PC-9 (cell line): Measurements from ENCODE around the gene THBS1. TPM values are rescaled to one million over a fixed set of nuclear protein-coding genes. Genes with fewer than 3 reads are reported as not detected.

Experiments
- BruUV-seq: library from RNA; stranded (reverse); fragments of 400-500 nt; replicated peaks from 2 replicates; lab custom pipeline; 2021; lab: Mats Ljungman, UMichigan
- CTCF ChIA-PET: fragments of 300-600 bp; sonication (Branson Sonifier 250); formaldehyde crosslinking; loops from one replicate; lab custom pipeline; 2022; ENCODE audit warnings: antibody characterized with exemption; lab: Charles Lee
- POLR2A ChIA-PET: fragments of 300-600 bp; sonication (Branson Sonifier 250); formaldehyde crosslinking; loops from one replicate; lab custom pipeline; 2022; ENCODE audit warnings: antibody characterized with exemption; ENCODE audit not compliant: unreplicated experiment; lab: Charles Lee
- DNase-seq, 2 experiments: peaks; one replicate each; pipeline versions ENCODE4 v3.0.0 to v3.0.0-alpha.2; 2015 to 2022; ENCODE audit warnings: mixed read lengths in 1 of 2
- H2AFZ ChIP-seq: fragments of 200-600 bp; sonication (generic); 2 replicates; pipeline ENCODE4 v1.8.1; 2017; ENCODE audit warnings: antibody characterized with exemption
- H3F3A ChIP-seq: fragments of 200-600 bp; sonication (generic); 2 replicates; pipeline ENCODE4 v1.8.1; 2017; ENCODE audit warnings: antibody characterized with exemption, mild to moderate bottlenecking, low read depth; ENCODE audit not compliant: insufficient read depth
- H3K27ac ChIP-seq: fragments of 200-600 bp; sonication (generic); 2 replicates; pipeline ENCODE4 v1.6.1; 2016; ENCODE audit warnings: mixed run types
- H3K27me3 ChIP-seq: fragments of 200-600 bp; sonication (generic); 2 replicates; pipeline ENCODE4 v1.6.1; 2016; ENCODE audit warnings: low read depth, mixed run types; ENCODE audit not compliant: insufficient read depth
- H3K36me3 ChIP-seq: fragments of 200-600 bp; sonication (generic); 2 replicates; pipeline ENCODE4 v1.6.1; 2016; ENCODE audit warnings: low read depth, mixed run types
- H3K4me1 ChIP-seq: fragments of 200-600 bp; sonication (generic); replicated peaks from 2 replicates; pipeline ENCODE4 v1.6.1; 2016; ENCODE audit warnings: mixed run types; ENCODE audit not compliant: insufficient read depth
- H3K4me2 ChIP-seq: fragments of 200-600 bp; sonication (generic); 2 replicates; pipeline ENCODE4 v1.6.1; 2017; ENCODE audit warnings: mixed run types
- H3K4me3 ChIP-seq: fragments of 200-600 bp; sonication (generic); 2 replicates; pipeline ENCODE4 v1.6.1; 2016; ENCODE audit warnings: mixed run types
- H3K79me2 ChIP-seq: fragments of 200-600 bp; sonication (generic); 2 replicates; pipeline ENCODE4 v1.6.1; 2017; ENCODE audit warnings: low read depth, mixed run types
- H3K9me2 ChIP-seq: fragments of 200-600 bp; sonication (generic); 2 replicates; pipeline ENCODE4 v1.8.1; 2017; ENCODE audit warnings: mild to moderate bottlenecking; ENCODE audit not compliant: insufficient read depth
- H3K9me3 ChIP-seq: fragments of 200-600 bp; sonication (generic); 2 replicates; pipeline ENCODE4 v1.8.1; 2016; ENCODE audit warnings: low read depth; ENCODE audit not compliant: insufficient read depth
- H4K20me1 ChIP-seq: fragments of 200-600 bp; sonication (generic); 2 replicates; pipeline ENCODE4 v1.8.1; 2017; ENCODE audit not compliant: insufficient read depth
- CTCF ChIP-seq: fragments of 200-600 bp; sonication (generic); conservative IDR thresholded peaks from 2 replicates; pipeline ENCODE4 v1.6.1; 2017; ENCODE audit warnings: mixed run types, antibody characterized with exemption, mild to moderate bottlenecking, moderate library complexity
- EZH2 ChIP-seq: fragments of 200-600 bp; sonication (generic); IDR thresholded peaks from 2 replicates; pipeline ENCODE4 v1.8.0; 2017; ENCODE audit warnings: antibody characterized with exemption, low read depth
- intact Hi-C: fragments of 100-400 bp; cut with micrococcal nuclease; formaldehyde crosslinking; loops from one replicate; pipeline ENCODE4 v1.10.0; 2022; ENCODE audit not compliant: unreplicated experiment
- total RNA-seq: library from RNA; stranded (reverse); gene quantifications from 2 replicates; pipeline ENCODE4 v1.2.3, GENCODE V29; 2021

The THBS1 gene
- total RNA-seq, 1 experiment from 2014 or later = 406 TPM

DNA sequence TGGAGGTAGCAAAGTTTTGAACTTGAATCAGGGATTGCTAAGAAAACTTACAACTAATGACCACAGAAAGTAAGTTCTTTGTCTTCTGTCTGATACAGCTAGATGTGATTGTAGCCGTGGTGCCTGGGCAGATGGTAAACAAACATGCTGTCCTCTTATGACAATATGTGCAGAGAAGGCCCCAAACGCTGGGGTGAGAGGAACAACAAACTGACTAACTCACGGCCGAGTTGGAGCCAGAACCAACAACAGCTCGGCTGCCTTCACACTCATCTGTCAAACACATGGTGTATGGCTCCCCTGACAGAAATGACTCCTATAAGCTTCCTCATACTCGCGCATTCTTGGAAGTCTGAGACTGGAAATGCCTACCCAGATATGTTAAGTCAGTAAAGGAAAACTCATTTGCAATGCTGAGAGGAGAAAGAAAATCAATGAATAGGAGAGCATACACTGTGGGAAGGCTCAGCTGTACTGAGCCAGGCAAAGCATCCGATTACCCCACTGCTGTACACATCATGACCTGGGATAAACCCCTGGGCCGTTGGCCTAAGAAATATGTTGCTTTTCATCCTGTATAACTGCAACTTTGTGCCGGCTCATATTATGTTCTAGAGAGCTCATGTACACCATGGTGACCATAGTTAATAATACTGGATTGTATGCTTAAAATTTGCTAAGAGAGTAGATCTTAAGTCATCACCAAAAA is 5.7 kb downstream of the THBS1 start:
- Histone ChIP-seq H3K9me3 (no peaks in the 10 kb centered on the region), H3K36me3 (peaks cover 24% of the 10 kb centered on the region), H3K4me1 (peaks cover 11% of the 10 kb centered on the region; the same call in 1 of the 2 replicates), H3F3A (no peaks in the 10 kb centered on the region; the same call in 1 of the 2 replicates), H4K20me1 (no peaks in the 10 kb centered on the region; the same call in 1 of the 2 replicates), H2AFZ (no peak overlapping the region), H3K4me3 (no peak overlapping the region), H3K4me2 (no peak overlapping the region), H3K27me3 (no peaks in the 10 kb centered on the region), H3K79me2 (peaks cover 16% of the 10 kb centered on the region), H3K9me2 (no peaks in the 10 kb centered on the region), H3K27ac (no peak overlapping the region)
- DNase-seq = no peak
- BruUV-seq = no TSS peak
- TF ChIP-seq CTCF = no peak
- TF ChIP-seq EZH2 = no peak
- ChIA-PET CTCF (no interaction called here), POLR2A (interaction anchor here (0.5 to 0.8 kb wide), 6 partner anchors 55 to 456 kb away, joined by 3 to 10 read pairs (median 6); no protein-coding TSS in a partner anchor)
- intact Hi-C loops = no loop called here

DNA sequence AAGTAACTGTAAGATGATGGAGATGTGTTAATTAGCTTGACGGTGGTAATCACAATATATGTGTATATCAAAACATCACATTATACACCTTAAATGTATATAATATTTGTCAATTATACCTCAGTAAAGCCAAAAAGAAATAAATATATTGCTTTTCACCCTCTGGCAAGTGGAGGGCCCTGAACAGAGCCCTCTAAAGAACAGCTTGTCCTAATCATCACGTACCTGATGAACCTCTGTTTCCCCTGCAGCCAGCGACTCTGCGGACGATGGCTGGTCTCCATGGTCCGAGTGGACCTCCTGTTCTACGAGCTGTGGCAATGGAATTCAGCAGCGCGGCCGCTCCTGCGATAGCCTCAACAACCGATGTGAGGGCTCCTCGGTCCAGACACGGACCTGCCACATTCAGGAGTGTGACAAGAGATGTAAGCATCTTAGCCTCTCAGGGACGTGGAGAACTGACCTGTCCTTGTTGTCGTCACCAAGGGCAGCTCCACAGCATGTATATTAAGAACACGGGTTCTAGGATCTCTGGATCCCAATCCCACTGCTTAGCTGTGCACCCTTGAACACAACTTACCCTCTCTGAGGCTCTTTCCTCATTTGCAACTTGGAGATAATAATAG is 6.3 kb downstream of the THBS1 start:
- no peak for DNase-seq
- Histone ChIP-seq H4K20me1 (no peaks in the 10 kb centered on the region; the same call in 1 of the 2 replicates), H3K27me3 (no peaks in the 10 kb centered on the region), H3K9me2 (no peaks in the 10 kb centered on the region), H3K36me3 (peaks cover 30% of the 10 kb centered on the region), H3K4me1 (peaks cover 7% of the 10 kb centered on the region; the same call in 1 of the 2 replicates), H3F3A (no peaks in the 10 kb centered on the region; the same call in 1 of the 2 replicates), H3K4me2 (no peak overlapping the region), H3K27ac (no peak overlapping the region), H2AFZ (no peak overlapping the region), H3K79me2 (peaks cover 10% of the 10 kb centered on the region), H3K9me3 (no peaks in the 10 kb centered on the region), H3K4me3 (no peak overlapping the region)
- ChIA-PET CTCF (no interaction called here), POLR2A (interaction anchor here (0.5 to 0.8 kb wide), 7 partner anchors 54 to 1281 kb away, joined by 3 to 10 read pairs (median 6); no protein-coding TSS in a partner anchor)
- no TSS peak for BruUV-seq
- intact Hi-C loops = no loop called here
- TF ChIP-seq EZH2 (no peak), CTCF (no peak)

GRCh38 chr15:39587731-39588530 is 7.1 kb downstream of the THBS1 start:
- POLR2A ChIA-PET = interaction anchor here (0.6 kb wide), 3 partner anchors 144 to 1280 kb away, joined by 3 to 6 read pairs (median 6); no protein-coding TSS in a partner anchor
- CTCF ChIA-PET = no interaction called here
- H3K27ac ChIP-seq = no peak overlapping the region
- TF ChIP-seq EZH2 = no peak
- no peak for TF ChIP-seq CTCF
- no peak for DNase-seq
- no TSS peak for BruUV-seq
- peaks cover 36% of the 10 kb centered on the region for H3K36me3 ChIP-seq
- H3K4me2 ChIP-seq = no peak overlapping the region
- no peaks in the 10 kb centered on the region; the same call in 1 of the 2 replicates for H3K4me1 ChIP-seq
- intact Hi-C loops = no loop called here
- no peak overlapping the region for H3K4me3 ChIP-seq
- no peak overlapping the region for H2AFZ ChIP-seq
- peaks cover 3% of the 10 kb centered on the region; the same call in 1 of the 2 replicates for H3K79me2 ChIP-seq
- H3K27me3 ChIP-seq = no peaks in the 10 kb centered on the region
- H3F3A ChIP-seq = no peaks in the 10 kb centered on the region; the same call in 1 of the 2 replicates
- no peaks in the 10 kb centered on the region for H3K9me3 ChIP-seq
- H4K20me1 ChIP-seq = no peaks in the 10 kb centered on the region
- H3K9me2 ChIP-seq = no peaks in the 10 kb centered on the region
